T-helper 2 cell treated with Interferon-gamma antibody and Interleukin-4, amounts not matched to agents 5 μg/mL and 100 μg/mL, for 36 hours (primary cell): Measurements from ENCODE around the gene PLEK.
"Not testable (repeated sequence)": the region's sequence is repeated elsewhere in the genome, so short reads cannot be mapped to it uniquely, and the experiment has no call there.

Experiments used
- DNase-seq: peaks from one replicate; pipeline ENCODE4 v3.0.0; 2021; ENCODE audit warnings: low spot score
- H3K27ac Mint-ChIP-seq: one replicate; pipeline ENCODE4 v1.8.0; 2021; ENCODE audit warnings: mild to moderate bottlenecking, mixed read lengths
- H3K27me3 Mint-ChIP-seq: one replicate; pipeline ENCODE4 v1.8.0; 2021; ENCODE audit warnings: low read depth, mixed read lengths
- H3K36me3 Mint-ChIP-seq: one replicate; pipeline ENCODE4 v1.8.0; 2021; ENCODE audit warnings: low read depth, mixed read lengths
- H3K4me1 Mint-ChIP-seq: one replicate; pipeline ENCODE4 v1.8.0; 2021; ENCODE audit warnings: low read depth, mixed read lengths
- H3K4me3 Mint-ChIP-seq: one replicate; pipeline ENCODE4 v1.8.0; 2022; ENCODE audit warnings: mild to moderate bottlenecking, moderate library complexity, mixed read lengths
- H3K9me3 Mint-ChIP-seq: one replicate; pipeline ENCODE4 v1.8.0; 2021; ENCODE audit warnings: mixed read lengths

PLEK gene

GRCh38 chr2:68441179-68441993, 76.3 kb downstream of the PLEK start:
- no peaks in the 10 kb centered on the region for H3K36me3 Mint-ChIP-seq
- DNase-seq, result peak; percentile 85
- no peak overlapping the region for H3K4me3 Mint-ChIP-seq
- peaks cover 12% of the 10 kb centered on the region for H3K27me3 Mint-ChIP-seq
- H3K27ac Mint-ChIP-seq, result peak overlapping the region; percentile 68
- H3K9me3 Mint-ChIP-seq, result no peaks in the 10 kb centered on the region
- H3K4me1 Mint-ChIP-seq, result peaks cover 12% of the 10 kb centered on the region

- Mint-ChIP-seq H3K9me3 (no peaks in the 10 kb centered on the region), H3K4me3 (no peak overlapping the region), H3K27ac (no peak overlapping the region), H3K4me1 (peaks cover 12% of the 10 kb centered on the region), H3K36me3 (no peaks in the 10 kb centered on the region), H3K27me3 (peaks cover 8% of the 10 kb centered on the region)
- no peak for DNase-seq
Measured at GRCh38 chr2:68441994-68442322, 76.9 kb downstream of the PLEK start.

- not testable (repeated sequence) for H3K4me3 Mint-ChIP-seq, H3K9me3 Mint-ChIP-seq, H3K27me3 Mint-ChIP-seq, DNase-seq, H3K27ac Mint-ChIP-seq, H3K36me3 Mint-ChIP-seq, H3K4me1 Mint-ChIP-seq
Measured at GRCh38 chr2:68446425-68446824, 81.3 kb downstream of the PLEK start.
